HG03469 (cell line): ENCODE data around the gene IPO9.
"Not testable (repeated sequence)": the region's sequence is repeated elsewhere in the genome, so short reads cannot be mapped to it uniquely, and the experiment has no call there.

Experiments
- ATAC-seq: cut with Tn5 transposase; IDR thresholded peaks from one replicate; pipeline ENCODE4 v1.9.1; 2021; ENCODE audit warnings: mild to moderate bottlenecking, moderate library complexity, moderate number of reproducible peaks; ENCODE audit not compliant: unreplicated experiment

IPO9 gene

DNA sequence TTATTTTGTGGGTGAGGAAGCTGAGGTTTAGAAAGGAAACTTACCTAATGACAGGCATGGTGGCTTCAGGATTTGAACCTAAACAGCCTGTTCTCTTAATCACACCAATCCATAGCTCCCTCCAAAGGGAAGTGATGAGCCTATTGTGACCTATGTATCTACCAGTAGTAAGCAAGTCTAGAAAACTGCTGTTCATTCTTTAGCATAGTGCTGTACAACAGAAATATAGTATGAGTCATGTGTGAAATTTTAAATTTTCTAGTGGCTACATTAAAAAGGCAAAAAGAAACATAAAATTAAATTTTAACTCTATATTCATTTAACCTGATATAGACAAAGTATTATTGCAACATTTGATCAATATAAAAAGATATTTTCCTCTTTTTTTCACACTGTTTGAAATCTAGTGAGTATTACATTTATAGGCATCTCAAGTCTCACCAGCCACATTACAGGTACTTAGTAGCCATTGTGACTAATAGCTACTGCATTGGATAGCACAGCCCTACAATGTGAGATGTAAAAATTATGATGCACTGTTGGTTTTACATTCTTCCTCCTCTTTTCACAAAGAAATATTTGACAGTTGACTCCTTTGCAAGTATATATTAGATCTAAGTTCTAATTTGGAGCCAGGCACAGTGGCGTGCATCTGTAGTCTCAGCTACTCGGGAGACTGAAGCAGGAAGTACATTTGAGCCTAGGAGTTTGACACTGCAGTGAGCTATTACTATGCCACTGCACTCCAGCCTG is 16.6 kb downstream of the IPO9 start:
- no peak for ATAC-seq

DNA sequence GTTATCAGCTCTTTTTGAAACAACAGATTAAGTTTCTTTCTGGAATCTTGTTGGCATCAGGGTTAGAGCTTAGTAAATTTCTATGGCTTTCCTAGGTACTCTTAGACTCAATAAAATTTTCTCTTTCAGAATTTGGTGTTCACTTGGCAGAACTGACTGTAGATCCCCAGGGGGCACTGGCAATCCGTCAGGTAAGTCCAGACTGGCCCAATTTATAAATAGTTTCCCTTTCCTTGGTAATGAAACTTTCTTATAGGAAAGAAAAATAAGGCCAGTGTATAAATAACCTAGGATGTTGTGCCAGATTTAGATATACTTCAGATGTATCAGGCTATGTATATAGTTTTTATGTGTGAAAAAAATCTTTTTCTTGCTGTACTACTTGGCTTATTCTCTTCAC is 18.2 kb downstream of the IPO9 start:
- ATAC-seq: no peak

DNA sequence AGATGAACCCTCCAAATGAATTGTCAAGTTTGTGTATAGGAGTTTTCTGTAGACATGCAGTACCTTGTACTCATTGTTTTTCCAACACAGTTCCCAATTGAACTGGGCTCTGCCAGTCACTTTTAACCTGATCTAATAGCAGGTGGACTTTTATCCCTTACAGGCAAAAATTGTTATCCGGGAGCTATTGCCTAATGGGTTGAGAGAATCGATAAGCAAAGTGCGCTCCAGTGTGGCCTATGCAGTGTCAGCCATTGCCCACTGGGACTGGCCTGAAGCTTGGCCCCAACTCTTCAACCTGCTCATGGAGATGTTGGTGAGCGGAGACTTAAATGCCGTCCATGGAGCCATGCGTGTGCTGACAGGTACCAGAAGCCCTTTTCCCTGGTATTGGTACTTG is 19.3 kb downstream of the IPO9 start:
- no peak for ATAC-seq

DNA sequence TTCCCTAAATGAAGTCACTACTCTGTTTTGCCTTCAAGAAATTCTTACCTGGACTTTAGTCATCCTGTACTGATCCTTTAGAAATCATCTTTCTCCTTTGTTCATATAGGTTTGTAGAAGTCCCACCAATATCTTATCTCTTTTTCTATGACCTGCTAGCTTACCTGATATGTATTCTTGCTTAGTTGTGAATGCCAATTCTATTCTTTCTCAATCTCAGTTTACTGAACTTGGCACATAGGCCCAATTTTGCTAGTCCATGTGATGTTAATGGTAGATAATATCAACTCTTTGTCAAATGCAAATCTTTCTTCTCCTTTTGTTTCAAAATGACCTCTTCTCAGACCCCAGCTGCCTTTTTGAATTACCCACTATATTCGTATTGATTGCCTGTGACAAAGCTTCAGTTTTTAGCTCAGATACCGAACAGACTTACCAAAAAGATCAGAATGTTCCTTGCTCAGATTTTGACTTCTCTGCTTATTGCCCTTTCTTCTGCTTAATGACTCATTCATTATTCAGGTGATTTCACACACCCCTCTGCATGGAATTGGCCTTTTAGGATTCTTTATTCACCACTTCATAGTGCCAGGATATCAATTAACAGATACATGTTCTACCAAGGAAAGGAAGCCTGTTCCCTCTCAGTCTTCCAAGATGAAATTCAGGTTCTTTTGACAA is 20.6 kb downstream of the IPO9 start:
- no peak for ATAC-seq

DNA sequence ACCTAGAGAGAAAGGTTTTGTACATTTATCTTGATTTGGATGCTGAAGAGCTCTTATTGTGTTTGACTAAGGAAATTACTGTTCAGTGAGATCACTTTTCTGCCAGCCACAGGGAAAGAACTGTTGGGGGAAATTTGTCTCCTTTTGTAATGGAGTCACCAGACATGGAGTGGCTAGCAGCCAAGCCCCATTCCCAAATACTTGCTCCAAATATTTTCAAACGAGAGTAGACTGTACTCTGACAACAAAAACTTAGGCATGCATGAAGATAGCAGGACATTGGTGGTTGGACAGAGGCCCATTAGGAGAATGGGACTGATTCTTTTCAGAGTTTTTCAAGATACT is 21.1 kb downstream of the IPO9 start:
- ATAC-seq: no peak

DNA sequence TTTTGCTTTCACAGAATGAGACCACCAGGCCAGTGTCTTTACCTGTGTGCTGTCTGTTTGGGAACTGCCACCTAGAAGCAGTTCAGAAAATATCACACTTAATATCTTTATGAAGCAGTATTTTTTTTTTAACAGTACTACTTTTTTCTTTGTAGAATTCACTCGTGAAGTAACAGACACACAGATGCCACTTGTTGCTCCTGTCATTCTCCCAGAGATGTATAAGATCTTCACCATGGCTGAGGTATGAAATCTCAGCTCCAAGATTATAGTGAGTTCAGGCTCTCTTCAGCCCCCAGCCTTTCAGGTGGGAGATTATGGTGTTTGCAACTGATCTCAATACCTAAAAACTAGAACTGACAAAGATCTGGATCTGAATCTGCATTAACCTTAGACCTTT is 23.0 kb downstream of the IPO9 start:
- no peak for ATAC-seq

DNA sequence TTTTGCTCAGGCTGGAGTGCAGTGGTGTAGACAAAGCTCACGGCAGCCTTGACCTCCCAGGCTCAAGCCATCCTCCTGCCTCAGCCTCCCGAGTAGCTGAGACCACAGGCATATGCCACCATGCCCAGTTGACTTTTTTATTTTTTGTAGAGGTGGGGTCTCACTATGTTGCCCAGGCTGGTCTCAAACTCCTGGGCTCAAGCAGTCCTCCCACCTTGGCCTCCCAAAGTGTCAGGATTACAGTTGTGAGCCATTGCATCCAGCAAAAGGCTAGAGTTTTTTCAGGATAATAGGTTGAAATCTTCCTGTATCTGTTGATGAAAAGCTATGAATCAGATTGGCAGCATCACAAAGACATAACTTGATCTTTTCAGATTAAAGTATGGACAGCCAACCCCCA is 27.8 kb downstream of the IPO9 start:
- not testable (repeated sequence) for ATAC-seq

DNA sequence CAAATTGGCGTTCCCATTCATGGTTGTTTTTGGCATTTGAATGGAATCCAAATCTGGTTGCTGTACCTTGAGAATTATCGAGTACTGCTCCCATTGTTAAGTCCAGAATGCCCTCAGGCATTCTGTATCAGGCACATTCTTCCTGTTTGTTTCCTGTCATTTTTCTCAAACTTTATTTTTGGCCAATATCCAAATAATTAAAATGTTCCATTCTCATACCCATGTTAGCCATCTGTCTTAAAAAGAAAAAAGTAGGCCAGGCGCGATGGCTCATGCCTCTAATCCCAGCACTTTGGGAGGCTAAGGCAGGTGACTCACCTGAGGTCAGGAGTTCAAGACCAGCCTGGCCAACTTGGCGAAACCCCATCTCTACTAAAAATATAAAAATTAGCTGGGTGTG is 30.5 kb downstream of the IPO9 start:
- ATAC-seq: no peak

DNA sequence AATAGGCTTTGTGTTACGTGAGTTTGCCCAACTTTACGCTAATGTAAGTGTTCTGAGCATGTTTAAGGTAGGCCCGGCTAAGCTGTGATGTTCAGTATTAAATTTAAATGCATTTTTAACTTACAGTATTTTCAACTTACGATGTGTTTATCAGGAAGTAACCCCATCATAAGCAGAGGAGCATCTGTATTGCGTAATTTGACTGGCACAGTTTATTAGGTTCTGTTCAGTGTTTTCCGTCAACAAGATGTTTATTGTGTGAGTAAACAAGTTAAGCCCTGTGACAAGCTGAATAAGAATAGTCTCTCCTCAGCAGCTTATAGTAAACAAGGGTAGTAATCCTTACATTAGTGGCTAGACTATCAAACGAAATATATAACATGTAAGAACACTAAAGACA is 32.5 kb downstream of the IPO9 start:
- no peak for ATAC-seq

DNA sequence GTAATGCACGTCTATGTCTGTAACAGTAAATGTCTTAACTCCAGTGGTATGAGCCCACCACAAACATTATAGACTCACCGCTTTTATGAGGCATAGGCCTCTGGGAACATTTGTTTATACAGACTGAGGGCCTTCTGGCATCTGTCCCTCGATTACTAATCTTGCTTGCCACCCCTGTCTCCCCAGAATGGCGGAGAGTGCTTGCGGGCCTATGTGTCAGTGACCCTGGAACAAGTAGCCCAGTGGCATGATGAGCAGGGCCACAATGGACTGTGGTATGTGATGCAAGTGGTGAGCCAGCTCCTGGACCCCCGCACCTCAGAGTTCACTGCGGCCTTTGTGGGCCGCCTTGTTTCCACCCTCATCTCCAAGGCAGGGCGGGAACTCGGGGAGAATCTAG is 41.4 kb downstream of the IPO9 start:
- no peak for ATAC-seq

DNA sequence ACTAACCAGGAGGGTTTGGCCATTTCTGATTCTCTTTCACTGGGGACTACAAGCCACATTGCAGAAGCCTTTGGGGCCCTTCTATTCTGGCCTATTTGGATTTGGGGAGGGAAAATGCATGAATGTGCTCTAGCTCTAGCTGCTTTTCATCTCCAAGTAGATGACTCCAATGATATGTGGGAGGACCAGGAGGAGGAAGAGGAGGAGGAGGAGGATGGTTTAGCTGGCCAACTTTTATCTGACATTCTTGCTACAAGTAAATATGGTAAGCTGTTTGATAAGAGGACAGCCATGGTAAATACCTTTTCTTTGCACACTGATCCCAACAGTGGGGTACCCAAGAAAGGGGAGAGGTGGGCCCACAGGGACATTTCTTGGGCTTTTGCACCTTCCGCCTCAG is 45.7 kb downstream of the IPO9 start:
- no peak for ATAC-seq

DNA sequence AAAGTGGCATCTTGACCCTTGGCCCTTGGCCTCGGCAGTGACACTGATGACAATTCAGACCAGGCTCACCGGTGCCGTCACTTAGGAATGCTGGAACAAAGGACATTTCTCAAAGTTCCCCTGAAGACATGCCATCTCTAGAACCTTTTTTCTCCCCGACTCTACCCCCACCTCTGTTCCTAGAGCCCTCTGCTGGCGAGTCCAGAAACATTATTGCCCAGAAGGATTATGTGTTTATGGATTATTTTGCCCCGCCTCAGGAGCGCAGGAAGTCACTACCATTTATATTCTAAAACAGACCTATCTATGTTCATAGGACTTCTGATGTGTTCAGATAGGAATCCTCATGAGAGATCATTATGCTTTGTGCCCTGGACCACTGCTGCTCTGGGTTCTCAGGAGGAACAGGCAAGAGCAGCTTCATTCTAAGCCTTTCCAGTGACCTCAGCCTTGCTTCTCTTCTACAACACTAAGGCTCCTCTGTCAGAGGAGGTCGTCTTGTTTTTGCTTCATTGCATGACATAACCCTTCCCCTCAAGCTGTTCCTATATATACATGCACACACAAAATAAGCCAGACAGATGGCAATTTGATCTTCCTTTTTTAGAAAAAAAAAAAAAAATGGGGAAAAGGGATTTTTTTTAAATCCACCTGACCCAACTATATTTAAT is 47.3 kb downstream of the IPO9 start:
- ATAC-seq: no peak

DNA sequence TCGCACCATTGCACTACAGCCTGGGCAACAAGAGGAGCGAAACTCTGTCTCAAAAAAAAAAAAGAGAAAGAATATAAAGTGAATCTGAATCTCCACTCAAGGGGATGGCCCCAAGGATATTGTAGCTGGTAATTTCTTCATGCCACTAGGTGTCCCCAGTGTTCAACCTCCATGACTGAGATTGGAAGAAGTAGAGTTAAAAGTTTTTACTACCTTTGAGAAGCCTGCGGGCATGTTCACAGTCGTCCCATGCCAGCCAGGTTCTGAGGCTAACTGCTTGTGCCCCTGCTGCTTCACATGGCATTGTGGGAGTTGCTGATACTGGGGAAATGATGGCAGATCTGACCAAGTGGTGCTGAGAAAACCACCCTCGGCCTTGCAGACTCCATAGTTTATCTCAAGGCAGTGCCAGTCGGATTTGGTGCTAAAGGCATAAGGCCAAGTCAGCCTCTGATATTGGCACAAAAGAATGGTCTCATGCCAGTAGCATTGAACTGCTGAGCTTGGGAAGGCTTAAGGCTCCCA is 49.0 kb downstream of the IPO9 start:
- ATAC-seq: no peak

DNA sequence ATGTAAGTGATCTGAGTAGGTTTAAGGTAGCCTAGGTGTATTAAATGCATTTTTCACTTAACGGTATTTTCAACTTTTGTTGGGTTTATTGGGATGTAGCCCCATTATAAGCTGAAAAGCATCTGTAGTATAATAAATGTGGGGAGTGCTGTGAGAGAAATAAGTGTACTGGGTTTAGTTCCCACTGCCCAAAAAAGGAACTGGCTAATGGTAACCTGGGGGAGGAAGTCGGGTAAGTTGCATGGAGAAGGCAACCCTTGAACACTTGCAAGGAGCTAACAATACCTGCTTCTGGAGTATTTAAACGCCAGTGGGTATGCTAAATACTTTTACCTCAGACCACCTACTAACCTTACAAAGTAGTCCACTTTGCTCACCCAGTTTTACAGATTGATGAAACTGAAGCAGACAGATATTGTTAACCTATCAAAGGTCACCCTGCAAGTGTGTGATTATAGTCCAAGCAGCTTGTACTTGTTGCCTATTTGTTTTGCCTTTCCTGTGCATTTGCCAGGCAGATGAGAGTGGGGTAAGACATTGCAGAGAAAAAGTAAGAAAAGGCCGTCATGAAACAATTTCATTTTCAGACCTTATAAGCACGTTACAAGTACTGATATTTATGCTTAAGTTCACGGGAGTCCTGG is 52.1 kb downstream of the IPO9 start:
- ATAC-seq: no peak

DNA sequence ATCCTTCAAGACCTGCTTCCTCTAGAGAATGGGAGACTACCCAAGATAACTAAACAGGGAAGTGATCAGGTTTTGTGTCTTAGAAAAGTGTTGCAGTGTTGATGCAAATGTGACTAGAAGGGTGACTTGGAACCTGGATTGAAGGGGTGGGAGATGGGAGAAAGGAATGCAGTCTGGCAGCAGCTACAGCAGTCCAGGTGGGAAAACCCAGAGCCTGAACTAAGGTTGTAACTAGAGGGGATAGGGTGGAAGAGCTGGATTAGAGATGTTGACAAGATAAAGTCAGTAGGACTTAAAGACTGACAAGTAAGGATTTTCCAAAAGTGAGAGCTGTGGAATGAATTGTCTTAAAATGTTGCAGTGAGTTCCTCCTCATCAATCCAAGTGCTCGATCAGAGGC is 52.7 kb downstream of the IPO9 start:
- ATAC-seq: no peak

DNA sequence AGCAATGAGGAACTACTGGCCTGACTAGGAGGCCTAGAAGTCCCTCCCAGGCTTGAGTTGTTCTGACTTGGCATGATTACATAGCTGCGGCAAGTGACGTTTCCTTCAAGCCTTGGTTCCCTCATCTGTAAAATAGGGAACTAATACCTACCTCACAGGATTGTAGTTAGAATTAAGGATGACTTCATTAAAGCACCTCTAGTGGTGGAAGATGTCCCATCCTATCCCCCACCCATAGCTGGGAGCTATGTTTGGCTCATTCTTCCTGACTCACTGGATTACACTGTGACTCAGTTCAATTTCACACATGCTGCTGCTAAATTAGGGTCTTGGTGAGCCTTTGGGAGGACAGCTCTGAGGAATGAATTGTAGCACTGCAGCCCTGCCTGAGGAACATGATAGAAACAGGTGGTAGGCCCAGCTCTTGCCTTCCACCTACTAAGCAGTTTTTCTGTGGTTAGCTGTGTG is 53.7 kb downstream of the IPO9 start:
- ATAC-seq: no peak

DNA sequence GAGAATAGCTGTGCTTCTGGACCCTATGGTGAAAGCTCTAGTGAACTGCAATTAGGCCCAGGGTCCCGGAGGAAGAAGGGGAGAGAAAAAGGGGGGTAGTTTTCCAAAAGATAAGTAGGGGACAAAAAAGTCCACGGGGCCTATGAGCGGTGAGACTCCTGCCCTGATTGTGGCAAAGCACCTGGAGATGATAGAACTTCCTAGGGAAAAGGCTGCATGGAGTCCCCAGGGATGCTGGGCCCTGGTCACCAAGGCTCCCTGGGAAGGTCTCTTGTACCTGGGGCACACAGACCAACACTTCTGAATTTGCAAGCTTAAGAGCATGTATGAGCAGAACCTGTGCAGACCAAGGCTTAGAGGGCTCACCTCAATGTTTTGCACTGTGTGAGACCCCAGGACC is 54.3 kb downstream of the IPO9 start:
- ATAC-seq: no peak

DNA sequence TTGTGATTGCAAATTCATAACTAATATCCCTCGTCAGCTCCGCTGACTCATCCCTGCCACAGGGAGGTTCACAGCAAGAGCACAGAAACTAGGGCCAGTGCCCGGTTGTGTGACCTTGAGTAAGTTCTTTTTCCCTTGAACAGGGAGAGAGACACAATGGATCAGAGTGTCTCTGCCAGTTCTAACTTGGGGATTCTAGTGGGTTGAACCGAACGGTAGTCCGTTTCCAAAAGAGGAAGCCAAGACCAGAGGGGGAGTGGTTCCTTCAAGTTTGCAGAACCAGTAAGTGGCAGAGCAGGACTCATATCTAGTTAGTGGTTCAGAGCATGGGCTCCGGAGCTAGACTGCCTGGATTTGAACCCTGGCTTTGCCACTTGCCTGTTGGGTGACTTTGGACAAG is 54.8 kb downstream of the IPO9 start:
- ATAC-seq: no peak

DNA sequence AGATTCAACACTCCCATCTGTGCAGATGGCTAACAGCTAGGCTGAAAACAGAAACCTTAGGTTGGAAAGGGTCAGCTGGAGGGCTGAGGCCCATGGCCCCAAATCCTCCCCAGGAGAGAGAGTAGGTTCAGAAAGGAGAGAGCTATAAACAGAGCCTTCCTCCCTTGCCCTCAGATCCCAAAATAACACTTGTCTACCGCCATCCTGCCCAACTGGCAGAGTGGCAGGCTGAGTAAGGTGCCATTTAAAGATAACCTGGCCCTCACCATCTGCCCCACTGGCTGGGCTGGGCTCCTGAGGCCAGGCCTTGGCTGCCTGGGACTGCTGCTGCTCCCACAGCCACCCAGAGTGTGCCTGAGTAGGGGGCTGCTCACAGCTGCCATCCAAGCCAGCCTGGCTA is 55.5 kb downstream of the IPO9 start:
- ATAC-seq: no peak

DNA sequence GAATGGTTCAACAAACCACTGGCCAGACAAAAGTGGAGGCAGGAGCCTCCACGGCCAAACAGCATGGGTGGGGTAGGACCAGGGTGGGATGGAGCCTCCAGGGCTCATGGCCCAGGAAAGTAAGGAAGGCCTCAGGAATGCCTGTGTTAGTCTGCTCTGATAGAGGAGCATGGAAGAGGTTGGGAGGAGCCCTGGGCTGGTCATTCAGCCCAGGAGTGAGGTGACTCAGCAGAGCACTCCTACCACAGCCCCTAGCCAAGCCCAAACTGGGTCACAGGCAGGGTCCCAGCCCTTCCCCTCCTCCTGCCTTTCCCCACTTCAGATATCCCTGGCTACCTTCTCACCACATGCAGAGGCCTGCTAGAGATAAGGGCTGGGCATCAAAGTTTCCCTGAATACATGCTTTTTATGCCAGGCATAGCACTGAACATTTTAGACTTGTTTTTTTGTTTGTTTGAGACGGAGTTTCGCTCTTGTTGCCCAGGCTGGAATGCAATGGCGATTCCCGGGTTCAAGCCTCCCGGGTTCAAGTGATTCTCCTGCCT is 56.6 kb downstream of the IPO9 start:
- ATAC-seq: no peak
